A549 treated with AZD2906 at 1 μM for 4 hours (cell line): ENCODE measurements around the gene TMC1. TPM values are rescaled to one million over a fixed set of nuclear protein-coding genes. Genes with fewer than 3 reads are reported as not detected.

ENCODE experiments used
- total RNA-seq: library from RNA; stranded (reverse); fragments of 200-300 nt; extraction: Qiagen RNA extraction; gene quantifications from 5 replicates; pipeline ENCODE4 v1.2.3, GENCODE V29; 2022

TMC1 gene
- total RNA-seq = 0.02 to 0.10 TPM (median 0.07 TPM) in 4 of 5 replicates, not detected in the other

GRCh38 chr9:72521416-72521815 lies at the start of gene TMC1:
TMC1 (plus strand) TSS chr9:72521608; CDS start chr9:72648649, 127,041 bp downstream.

Other genes with a start within 250 kb of the TMC1 start
- gene ZFAND5, start 156.4 kb upstream of the TMC1 start, total RNA-seq = 222 to 348 TPM (median 293 TPM) in 5 replicates